ENCODE data around the gene FAM13A. TPM values are rescaled to one million over a fixed set of nuclear protein-coding genes. Genes with fewer than 3 reads are reported as not detected.

Gene FAM13A
- total and polyA plus RNA-seq, 8 donors: 15.7 to 56.4 (median 38.1) TPM

- ATAC-seq (no peak), FAIRE-seq (peak; percentile 29), DNase-seq (no peak)
- no peak for TF ChIP-seq CTCF (IDR thresholded peaks at IDR 0.05)
- H3K4me3 ChIP-seq: no peak overlapping the region
- peaks cover 0 to 4% (median 0%) of the 10 kb centered on the region in 3 donors for H3K36me3 ChIP-seq
- intact Hi-C loops (cut with DNase I): no loop called here
- H3K9me3 ChIP-seq: no peaks in the 10 kb centered on the region
- peaks cover 0 to 14% (median 9%) of the 10 kb centered on the region in 3 donors for H3K4me1 ChIP-seq
- no peaks in the 10 kb centered on the region for H3K27me3 ChIP-seq
- no peak overlapping the region for H3K27ac ChIP-seq
Measured at GRCh38 chr4:88794952-88795351, 262.0 kb downstream of the FAM13A start.

GRCh38 chr4:88794087-88794690 is 262.8 kb downstream of the FAM13A start:
- 93 to 94% methylated on average over 4 of the region's 4 CpGs for WGBS, 2 donors
- Histone ChIP-seq H3K27me3 (no peaks in the 10 kb centered on the region), H3K4me1 (peaks cover 0 to 14% (median 9%) of the 10 kb centered on the region in 3 donors), H3K36me3 (peaks cover 0 to 1% (median 0%) of the 10 kb centered on the region in 3 donors), H3K9me3 (no peaks in the 10 kb centered on the region), H3K4me3 (no peak overlapping the region), H3K27ac (no peak overlapping the region)
- no peak for ATAC-seq
- intact Hi-C loops (cut with DNase I): no loop called here
- DNase-seq: no peak
- no peak for TF ChIP-seq CTCF (IDR thresholded peaks at IDR 0.05)
- FAIRE-seq: no peak

GRCh38 chr4:88793475-88793874 is 263.5 kb downstream of the FAM13A start:
- ATAC-seq (no peak), DNase-seq (no peak), FAIRE-seq (no peak)
- Histone ChIP-seq H3K27me3 (no peaks in the 10 kb centered on the region), H3K27ac (no peak overlapping the region), H3K36me3 (no peaks in the 10 kb centered on the region), H3K4me1 (peaks cover 0 to 14% (median 9%) of the 10 kb centered on the region in 3 donors), H3K4me3 (no peak overlapping the region), H3K9me3 (no peaks in the 10 kb centered on the region)
- intact Hi-C loops (cut with DNase I): no loop called here
- TF ChIP-seq CTCF (IDR thresholded peaks at IDR 0.05): no peak
- WGBS, 2 donors: 91 to 99% methylated on average over 1 of the region's 1 CpG

GRCh38 chr4:88792821-88793220 is 264.2 kb downstream of the FAM13A start:
- Histone ChIP-seq H3K27ac (peak overlapping the region in 1 of 4 donors; percentile 28), H3K4me3 (no peak overlapping the region), H3K27me3 (no peaks in the 10 kb centered on the region), H3K4me1 (peaks cover 0 to 14% (median 9%) of the 10 kb centered on the region in 3 donors), H3K36me3 (peaks cover 0 to 3% (median 0%) of the 10 kb centered on the region in 3 donors), H3K9me3 (no peaks in the 10 kb centered on the region)
- no peak for TF ChIP-seq CTCF (IDR thresholded peaks at IDR 0.05)
- DNase-seq: no peak
- intact Hi-C loops (cut with DNase I): no loop called here
- 93 to 94% methylated on average over 1 of the region's 1 CpG for whole genome bisulfite sequencing, 2 donors
- no peak for FAIRE-seq
- peak in 3 of 4 donors; percentile 36 to 61 (median 39) for ATAC-seq

GRCh38 chr4:88792268-88792781 is 264.7 kb downstream of the FAM13A start:
- Histone ChIP-seq H3K4me1 (peaks cover 0 to 14% (median 9%) of the 10 kb centered on the region in 3 donors), H3K36me3 (peaks cover 0 to 8% (median 0%) of the 10 kb centered on the region in 3 donors), H3K4me3 (no peak overlapping the region), H3K27ac (peak overlapping the region in 1 of 4 donors; percentile 28), H3K27me3 (no peaks in the 10 kb centered on the region), H3K9me3 (no peaks in the 10 kb centered on the region)
- no peak for DNase-seq
- intact Hi-C loops (cut with DNase I): no loop called here
- WGBS, 2 donors: 59% methylated on average over 1 of the region's 1 CpG
- ATAC-seq: peak; percentile 55 to 81 (median 68)
- no peak for TF ChIP-seq CTCF (IDR thresholded peaks at IDR 0.05)
- FAIRE-seq: no peak
